Endodermal cell (in vitro differentiated cells): ENCODE results near the gene ZNRD2. TPM values are rescaled to one million over a fixed set of nuclear protein-coding genes. Genes with fewer than 3 reads are reported as not detected.

Experiments used
- DNase-seq: peaks from one replicate; pipeline ENCODE4 v3.0.0-alpha.2; 2017
- H3K27ac ChIP-seq: 2 replicates; pipeline ENCODE4 v1.5.1; 2013; ENCODE audit warnings: mild to moderate bottlenecking, low read depth, low read length, moderate library complexity
- H3K27me3 ChIP-seq: 2 replicates; pipeline ENCODE4 v1.6.1; 2013; ENCODE audit warnings: mild to moderate bottlenecking, low read length, moderate library complexity; ENCODE audit not compliant: insufficient read depth, control insufficient read depth, poor library complexity, severe bottlenecking
- H3K36me3 ChIP-seq: 2 replicates; pipeline ENCODE4 v1.7.0; 2013; ENCODE audit warnings: mild to moderate bottlenecking, low read length, moderate library complexity; ENCODE audit not compliant: control insufficient read depth, insufficient read depth
- H3K4me1 ChIP-seq: one replicate; pipeline ENCODE4 v1.7.0; 2013; ENCODE audit warnings: low read length; ENCODE audit not compliant: control insufficient read depth, insufficient read depth
- H3K4me3 ChIP-seq: 2 replicates; pipeline ENCODE4 v1.5.1; 2013; ENCODE audit warnings: mild to moderate bottlenecking, low read length, moderate library complexity
- H3K9ac ChIP-seq: 2 replicates; pipeline ENCODE4 v1.6.1; 2013; ENCODE audit warnings: mild to moderate bottlenecking, low read length, moderate library complexity; ENCODE audit not compliant: poor library complexity, severe bottlenecking; ENCODE audit errors: extremely low read depth
- H3K9me3 ChIP-seq: 2 replicates; pipeline ENCODE4 v1.6.1; 2013; ENCODE audit warnings: mild to moderate bottlenecking, low read length, moderate library complexity; ENCODE audit not compliant: control insufficient read depth
- H3K27ac Mint-ChIP-seq: 2 replicates; pipeline ENCODE4 v1.8.0; 2020; ENCODE audit warnings: mixed read lengths
- H3K27me3 Mint-ChIP-seq: 2 replicates; pipeline ENCODE4 v1.8.0; 2021; ENCODE audit warnings: mild to moderate bottlenecking, mixed read lengths; ENCODE audit not compliant: insufficient read depth
- H3K36me3 Mint-ChIP-seq: 2 replicates; pipeline ENCODE4 v1.8.0; 2020; ENCODE audit warnings: low read depth, mixed read lengths
- H3K4me1 Mint-ChIP-seq: 2 replicates; pipeline ENCODE4 v1.8.0; 2020; ENCODE audit warnings: mixed read lengths
- H3K4me3 Mint-ChIP-seq: 2 replicates; pipeline ENCODE4 v1.8.0; 2020; ENCODE audit warnings: mild to moderate bottlenecking, moderate library complexity, mixed read lengths
- H3K9me3 Mint-ChIP-seq: 2 replicates; pipeline ENCODE4 v1.8.0; 2020; ENCODE audit warnings: mild to moderate bottlenecking, mixed read lengths
- WGBS, 2 experiments: methylation state at CpG; one replicate each; pipeline versions ENCODE4 v1.1.5 to v1.1.7; 2013; ENCODE audit warnings: missing lambda C conversion rate in 2 of 2, mixed read lengths in 1 of 2; ENCODE audit not compliant: insufficient coverage in 1 of 2, insufficient read length in 1 of 2; 5-methylcytosine and 5-hydroxymethylcytosine counted together
- total RNA-seq, 2 donors: library from RNA; stranded (reverse); fragmentation: NEBNext Ultra II Directional in 1 of 2; extraction: Animal tissue kit (Norgen Biotek cat#: 25700) in 1 of 2; gene quantifications; 2 replicates in 1 of 2; 3 replicates in 1 of 2; pipeline ENCODE4 v1.2.1, GENCODE V29; 2021
- TF ChIP-seq, protein P1 (sequence below): fragments of 200-600 bp; sonication (generic); conservative IDR thresholded peaks from 2 replicates; pipeline ENCODE4 v1.5.0; 2021; ENCODE audit warnings: antibody characterized with exemption, mild to moderate bottlenecking

The ZNRD2 gene
- total RNA-seq, 2 donors from 2014 or later = 32.8 to 36.5 TPM

DNA sequence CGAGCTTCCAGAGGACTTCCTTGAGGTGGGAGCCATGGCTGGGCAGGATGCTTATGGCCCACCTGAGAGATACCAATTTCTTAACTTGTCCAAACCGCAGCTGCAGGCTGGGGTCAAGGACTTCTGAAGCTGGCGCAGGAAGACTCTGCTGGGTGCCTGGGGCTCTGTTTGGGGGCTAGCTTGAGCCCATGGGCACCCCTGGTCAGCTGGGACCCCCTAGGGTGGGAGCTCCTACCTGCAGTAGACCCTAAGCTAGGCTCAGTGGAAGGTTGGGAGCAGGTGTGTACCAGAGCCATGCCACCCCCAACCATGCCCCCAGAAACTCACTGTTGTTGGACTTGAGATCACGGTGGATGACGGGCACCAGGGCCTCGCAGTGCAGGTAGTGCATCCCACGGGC is 42.4 kb downstream of the ZNRD2 start:
- Histone ChIP-seq H3K27ac (no peak overlapping the region), H3K4me3 (peak overlapping the region; percentile 79), H3K9me3 (no peaks in the 10 kb centered on the region), H3K4me1 (peaks cover 11% of the 10 kb centered on the region), H3K9ac (no peak overlapping the region), H3K27me3 (no peaks in the 10 kb centered on the region), H3K36me3 (peaks cover 35% of the 10 kb centered on the region)
- Mint-ChIP-seq H3K27ac (no peak overlapping the region), H3K27me3 (peaks cover 2% of the 10 kb centered on the region), H3K4me3 (peak overlapping the region; percentile 82), H3K9me3 (no peaks in the 10 kb centered on the region), H3K4me1 (peaks cover 12% of the 10 kb centered on the region), H3K36me3 (peaks cover 30% of the 10 kb centered on the region)
- TF ChIP-seq, protein P1, sequence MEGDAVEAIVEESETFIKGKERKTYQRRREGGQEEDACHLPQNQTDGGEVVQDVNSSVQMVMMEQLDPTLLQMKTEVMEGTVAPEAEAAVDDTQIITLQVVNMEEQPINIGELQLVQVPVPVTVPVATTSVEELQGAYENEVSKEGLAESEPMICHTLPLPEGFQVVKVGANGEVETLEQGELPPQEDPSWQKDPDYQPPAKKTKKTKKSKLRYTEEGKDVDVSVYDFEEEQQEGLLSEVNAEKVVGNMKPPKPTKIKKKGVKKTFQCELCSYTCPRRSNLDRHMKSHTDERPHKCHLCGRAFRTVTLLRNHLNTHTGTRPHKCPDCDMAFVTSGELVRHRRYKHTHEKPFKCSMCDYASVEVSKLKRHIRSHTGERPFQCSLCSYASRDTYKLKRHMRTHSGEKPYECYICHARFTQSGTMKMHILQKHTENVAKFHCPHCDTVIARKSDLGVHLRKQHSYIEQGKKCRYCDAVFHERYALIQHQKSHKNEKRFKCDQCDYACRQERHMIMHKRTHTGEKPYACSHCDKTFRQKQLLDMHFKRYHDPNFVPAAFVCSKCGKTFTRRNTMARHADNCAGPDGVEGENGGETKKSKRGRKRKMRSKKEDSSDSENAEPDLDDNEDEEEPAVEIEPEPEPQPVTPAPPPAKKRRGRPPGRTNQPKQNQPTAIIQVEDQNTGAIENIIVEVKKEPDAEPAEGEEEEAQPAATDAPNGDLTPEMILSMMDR = no peak
- no peak for DNase-seq
- 96 to 97% methylated on average over 6 to 7 of the region's 7 CpGs for WGBS, 2 experiments

DNA sequence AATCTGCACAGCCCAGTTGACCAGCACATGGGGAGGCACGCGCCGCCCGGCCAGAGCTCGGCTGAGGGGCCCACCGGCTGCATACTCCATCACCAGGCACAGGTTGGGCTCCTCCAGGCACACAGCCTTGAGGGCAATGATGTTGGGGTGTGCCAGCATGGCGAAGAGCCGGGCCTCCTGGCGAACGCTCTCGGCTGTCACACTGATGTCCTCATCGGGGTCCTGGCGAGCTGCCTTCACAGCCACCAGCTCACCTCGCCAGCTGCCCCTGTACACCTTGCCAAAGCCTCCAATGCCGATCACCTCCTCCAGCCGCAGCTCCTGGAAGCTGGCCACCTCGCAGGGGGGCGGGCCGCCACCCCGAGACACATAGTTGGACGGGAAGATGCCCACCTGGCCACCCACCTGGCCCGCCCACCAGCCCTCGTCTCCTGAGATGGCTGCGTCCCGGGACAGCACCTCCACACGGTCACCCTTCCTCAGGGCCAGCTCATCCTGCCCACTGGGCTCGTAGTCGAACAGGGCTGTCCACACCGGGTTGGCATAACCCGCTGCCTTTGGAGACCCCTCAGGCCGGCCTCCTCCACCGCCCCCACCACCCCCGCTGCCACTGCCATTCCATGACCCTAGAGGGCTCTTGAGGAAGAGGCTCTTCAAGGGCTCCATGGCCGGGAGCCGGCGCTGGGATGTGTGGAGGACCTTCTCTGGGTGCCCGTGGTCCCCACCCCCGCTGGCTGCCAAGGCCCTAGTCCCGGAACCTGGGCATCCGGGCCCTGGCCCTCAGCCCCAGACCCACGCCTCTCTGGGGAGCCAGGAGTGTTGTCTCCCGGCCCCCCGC is 43.0 kb downstream of the ZNRD2 start:
- DNase-seq = peak; percentile 69
- 62 to 77% methylated on average over 27 to 43 of the region's 43 CpGs for WGBS, 2 experiments
- peak overlapping the region; percentile 56 for H3K27ac ChIP-seq
- Mint-ChIP-seq H3K27me3 (peaks cover under 1% of the 10 kb centered on the region), H3K36me3 (peaks cover 26% of the 10 kb centered on the region), H3K4me1 (peaks cover 12% of the 10 kb centered on the region), H3K9me3 (no peaks in the 10 kb centered on the region), H3K4me3 (peak overlapping the region; percentile 82), H3K27ac (no peak overlapping the region)
- peaks cover 36% of the 10 kb centered on the region for H3K36me3 ChIP-seq
- TF ChIP-seq, protein P1 = no peak
- H3K27me3 ChIP-seq = no peaks in the 10 kb centered on the region
- H3K4me3 ChIP-seq = peak overlapping the region; percentile 79
- peaks cover 8% of the 10 kb centered on the region for H3K4me1 ChIP-seq
- no peaks in the 10 kb centered on the region for H3K9me3 ChIP-seq
- peak overlapping the region; percentile 44 for H3K9ac ChIP-seq

DNA sequence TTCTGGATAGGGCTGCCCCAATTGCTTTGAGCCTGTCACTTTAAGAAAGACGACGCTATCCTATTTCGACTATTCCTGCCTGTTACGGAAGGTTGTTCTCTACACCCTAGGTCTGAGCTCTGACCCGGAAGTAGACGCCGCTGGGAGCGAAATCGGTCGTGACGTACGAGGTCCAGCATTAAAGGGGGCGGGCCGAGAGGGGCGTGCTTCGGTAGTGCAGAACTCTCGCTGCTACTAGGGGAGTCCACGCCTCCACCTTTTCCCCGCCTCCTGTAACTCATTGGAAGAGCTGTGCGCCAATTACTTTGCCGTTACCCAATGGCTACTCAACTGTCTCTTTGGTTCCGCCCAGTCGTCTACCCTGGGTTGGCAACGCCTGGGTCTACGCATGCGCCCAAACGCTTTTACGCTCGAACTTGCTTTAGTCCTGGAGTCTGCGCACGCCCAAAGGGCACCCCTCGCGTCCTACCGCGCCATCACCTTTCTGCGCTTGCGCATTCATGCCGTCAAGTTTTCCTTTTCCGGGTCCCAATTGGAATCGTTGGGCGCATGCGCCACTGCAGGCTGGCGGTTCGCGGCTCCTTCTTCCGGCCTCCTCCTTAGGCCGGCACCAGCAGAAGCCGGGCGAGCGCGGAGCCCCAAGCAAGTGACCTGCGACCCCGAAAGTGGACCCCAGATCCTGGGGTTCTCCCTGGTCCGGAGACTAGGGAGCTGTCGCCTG is 45.1 kb downstream of the ZNRD2 start, which contains the start of gene PCNX3:
Gene PCNX3, plus strand, starts transcription at position 548 of the 721 bp plus-strand sequence. CDS start 536 bp downstream, outside the sequence.
- WGBS, 2 experiments = 0 to 1% methylated on average over 27 to 55 of the region's 55 CpGs
- H3K27me3 Mint-ChIP-seq = no peaks in the 10 kb centered on the region
- peaks cover 25% of the 10 kb centered on the region for H3K36me3 Mint-ChIP-seq

More for the DNA sequence above, 45.1 kb downstream of the ZNRD2 start, which contains the start of gene PCNX3:
- TF ChIP-seq, protein P1 = no peak
- Mint-ChIP-seq H3K4me1 (peaks cover 12% of the 10 kb centered on the region), H3K4me3 (peak within 1 kb of the TSS; percentile 82), H3K9me3 (no peaks in the 10 kb centered on the region), H3K27ac (peak within 1 kb of the TSS; percentile 98)
- H3K36me3 ChIP-seq = peaks cover 40% of the 10 kb centered on the region
- H3K9me3 ChIP-seq = no peaks in the 10 kb centered on the region
- peak within 1 kb of the TSS; percentile 57 for H3K9ac ChIP-seq
- H3K4me3 ChIP-seq = peak within 1 kb of the TSS; percentile 84
- H3K4me1 ChIP-seq = peaks cover 8% of the 10 kb centered on the region
- peak; percentile 100 for DNase-seq
- H3K27me3 ChIP-seq = no peaks in the 10 kb centered on the region
- H3K27ac ChIP-seq = peak within 1 kb of the TSS; percentile 61
